Fibroblast of the aortic adventitia (primary cell): Measurements from ENCODE around the gene ABHD1. TPM values are rescaled to one million over a fixed set of nuclear protein-coding genes. Genes with fewer than 3 reads are reported as not detected.
"Not testable (repeated sequence)": the region's sequence is repeated elsewhere in the genome, so short reads cannot be mapped to it uniquely, and the experiment has no call there.

Experiments
- DNase-seq: peaks from one replicate; pipeline ENCODE4 v3.0.0-alpha.2; 2010; ENCODE audit warnings: low read depth
- H3K4me3 ChIP-seq: 2 replicates; pipeline ENCODE4 v1.5.1; 2011; ENCODE audit warnings: low read depth, mild to moderate bottlenecking, control low read depth, low read length, moderate library complexity
- CTCF ChIP-seq: IDR thresholded peaks from 2 replicates; pipeline ENCODE4 v1.5.1; 2011; ENCODE audit warnings: mild to moderate bottlenecking, low read length, control low read depth, inconsistent platforms; ENCODE audit not compliant: insufficient read depth
- total RNA-seq: library from RNA; depleted of rRNA; stranded (reverse); fragments of >200 nt; gene quantifications from 2 replicates; pipeline ENCODE4 v1.2.3, GENCODE V29; 2012; ENCODE audit warnings: low replicate concordance

The ABHD1 gene
- total RNA-seq, 1 donor: 0.09 TPM

- no peak for TF ChIP-seq CTCF
- no peak overlapping the region for H3K4me3 ChIP-seq
- DNase-seq: no peak
Measured at GRCh38 chr2:27100036-27100435, 23.6 kb upstream of the ABHD1 start.

- TF ChIP-seq CTCF: no peak
- no peak overlapping the region for H3K4me3 ChIP-seq
- no peak for DNase-seq
Measured at GRCh38 chr2:27102329-27102728, 21.3 kb upstream of the ABHD1 start.

- H3K4me3 ChIP-seq: no peak overlapping the region
- TF ChIP-seq CTCF: no peak
- DNase-seq: no peak
Measured at GRCh38 chr2:27105981-27106380, 17.6 kb upstream of the ABHD1 start.

GRCh38 chr2:27108221-27108620 is 15.4 kb upstream of the ABHD1 start:
- no peak overlapping the region for H3K4me3 ChIP-seq
- no peak for TF ChIP-seq CTCF
- no peak for DNase-seq

- no peak overlapping the region for H3K4me3 ChIP-seq
- TF ChIP-seq CTCF: no peak
- DNase-seq: no peak
Measured at GRCh38 chr2:27109083-27109482, 14.5 kb upstream of the ABHD1 start.

- H3K4me3 ChIP-seq: not testable (repeated sequence)
Measured at GRCh38 chr2:27110603-27111352, 12.8 kb upstream of the ABHD1 start.

GRCh38 chr2:27111392-27112078 is 12.1 kb upstream of the ABHD1 start:
- not testable (repeated sequence) for DNase-seq, H3K4me3 ChIP-seq

More at GRCh38 chr2:27110603-27111352, 12.8 kb upstream of the ABHD1 start:
- not testable (repeated sequence) for DNase-seq

- no peak for TF ChIP-seq CTCF
- no peak overlapping the region for H3K4me3 ChIP-seq
- DNase-seq: no peak
Measured at GRCh38 chr2:27115519-27115918, 8.1 kb upstream of the ABHD1 start.
